ENCODE data around the gene SIRPB2. TPM values are rescaled to one million over a fixed set of nuclear protein-coding genes. Genes with fewer than 3 reads are reported as not detected.
A peak's percentile ranks its signal among the peaks of the same experiment; 100 is the strongest.

Gene SIRPB2
- total RNA-seq, 6 experiments from 2014 or later, result 0.55 to 5.6 (median 2.4) TPM

DNA sequence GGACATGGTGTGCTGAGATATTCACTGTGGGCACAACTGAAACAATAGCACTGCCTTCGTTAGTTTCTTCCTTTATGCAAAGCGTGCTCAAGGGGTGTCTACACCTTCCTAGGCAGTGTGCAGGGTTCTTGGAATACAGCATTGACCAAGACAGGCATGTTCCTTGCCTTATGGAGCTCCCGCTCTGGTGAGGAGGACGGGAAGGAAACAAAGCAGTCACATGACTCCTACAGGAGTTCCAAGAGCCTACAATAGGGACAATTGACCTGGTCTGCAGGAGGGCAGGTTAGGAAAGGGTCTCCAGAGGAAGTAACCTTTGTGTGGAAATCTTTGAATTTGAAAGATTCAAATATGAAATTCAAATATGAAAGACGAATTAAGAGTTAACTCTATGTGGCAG lies 25.8 kb upstream of the SIRPB2 start:
- no peak for TF ChIP-seq POLR2A (IDR thresholded peaks at IDR 0.05)
- no peak for TF ChIP-seq CTCF (IDR thresholded peaks at IDR 0.05)
- ATAC-seq (no peak), DNase-seq (no peak)
- Histone ChIP-seq H3K27ac (no peak overlapping the region), H3K9me3 (no peaks in the 10 kb centered on the region), H3K4me1 (no peaks in the 10 kb centered on the region), H3K36me3 (no peaks in the 10 kb centered on the region), H3K4me3 (no peak overlapping the region), H3K27me3 (no peaks in the 10 kb centered on the region)
- WGBS (ENCODE audit: insufficient coverage, low coverage, low lambda C conversion rate, missing lambda C conversion rate), result 33% methylated on average over 3 of the region's 5 CpGs
- intact Hi-C loops (cut with DNase I), result no loop called here

DNA sequence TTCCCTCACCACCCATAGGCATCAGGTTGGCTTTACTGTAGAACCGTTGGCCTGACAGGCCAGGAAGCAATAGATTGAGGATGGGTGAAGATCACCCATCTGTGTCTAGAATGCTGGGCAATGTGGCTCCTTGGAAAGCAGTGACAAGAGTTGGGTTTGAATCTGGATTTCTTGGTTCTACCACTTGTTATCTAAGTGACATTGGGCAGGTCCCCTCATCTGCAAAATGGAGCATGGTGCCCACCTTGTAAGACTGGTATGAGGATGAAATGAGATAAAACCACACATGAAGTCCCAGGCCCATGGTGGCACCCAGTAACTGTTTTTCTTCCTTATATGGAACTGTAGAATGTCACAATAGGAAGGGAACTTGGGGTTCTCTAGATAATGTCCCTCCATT lies 22.6 kb upstream of the SIRPB2 start:
- intact Hi-C loops (cut with DNase I), result no loop called here
- no peak overlapping the region for H3K27ac ChIP-seq
- no peaks in the 10 kb centered on the region for H3K27me3 ChIP-seq
- no peaks in the 10 kb centered on the region for H3K4me1 ChIP-seq
- H3K9me3 ChIP-seq, result no peaks in the 10 kb centered on the region
- DNase-seq (no peak), ATAC-seq (no peak)
- WGBS (ENCODE audit: insufficient coverage, low coverage, low lambda C conversion rate, missing lambda C conversion rate), result 40% methylated on average over 1 of the region's 1 CpG
- TF ChIP-seq CTCF (IDR thresholded peaks at IDR 0.05), result no peak
- no peak for TF ChIP-seq POLR2A (IDR thresholded peaks at IDR 0.05)
- no peaks in the 10 kb centered on the region for H3K36me3 ChIP-seq
- H3K4me3 ChIP-seq, result no peak overlapping the region

DNA sequence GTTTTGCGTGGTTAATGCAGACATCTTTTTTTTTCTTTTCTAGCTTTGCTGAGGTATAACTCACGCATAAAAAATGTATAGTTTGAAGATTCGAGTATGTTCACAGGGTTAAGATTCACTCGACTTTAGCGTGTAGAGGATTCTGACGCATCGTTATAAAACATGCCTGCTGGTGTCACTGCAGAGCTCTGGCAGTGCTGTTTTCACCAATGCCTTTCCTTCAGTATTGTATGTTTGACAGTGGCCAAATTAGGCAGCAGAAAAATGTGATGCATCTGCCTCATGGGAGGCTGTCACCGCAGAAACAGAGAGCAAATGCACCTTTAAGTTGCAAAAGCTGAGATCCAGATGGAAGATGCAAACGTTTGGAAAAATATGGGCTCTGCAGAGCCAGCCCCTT lies 18.0 kb upstream of the SIRPB2 start:
- Histone ChIP-seq H3K4me3 (no peak overlapping the region), H3K27me3 (no peaks in the 10 kb centered on the region), H3K9me3 (no peaks in the 10 kb centered on the region), H3K36me3 (no peaks in the 10 kb centered on the region), H3K4me1 (no peaks in the 10 kb centered on the region), H3K27ac (no peak overlapping the region)
- intact Hi-C loops (cut with DNase I), result no loop called here
- TF ChIP-seq CTCF (IDR thresholded peaks at IDR 0.05) (peak in 2 of 4 donors; percentile 20 to 25), POLR2A (IDR thresholded peaks at IDR 0.05) (no peak)
- DNase-seq (no peak), ATAC-seq (peak in 2 of 4 donors; percentile 21 to 40)
- WGBS (ENCODE audit: insufficient coverage, low coverage, low lambda C conversion rate, missing lambda C conversion rate), result 29% methylated on average over 9 of the region's 9 CpGs

- H3K27me3 ChIP-seq, result no peaks in the 10 kb centered on the region
- no peaks in the 10 kb centered on the region for H3K4me1 ChIP-seq
- no peak overlapping the region for H3K27ac ChIP-seq
- H3K36me3 ChIP-seq, result no peaks in the 10 kb centered on the region
- intact Hi-C loops (cut with DNase I), result no loop called here
- ATAC-seq, result no peak
- TF ChIP-seq POLR2A (IDR thresholded peaks at IDR 0.05), result no peak
- no peak for TF ChIP-seq CTCF (IDR thresholded peaks at IDR 0.05)
- no peak overlapping the region for H3K4me3 ChIP-seq
- no peaks in the 10 kb centered on the region for H3K9me3 ChIP-seq
- DNase-seq, result no peak
Measured at GRCh38 chr20:1508574-1508973, 17.4 kb upstream of the SIRPB2 start.

DNA sequence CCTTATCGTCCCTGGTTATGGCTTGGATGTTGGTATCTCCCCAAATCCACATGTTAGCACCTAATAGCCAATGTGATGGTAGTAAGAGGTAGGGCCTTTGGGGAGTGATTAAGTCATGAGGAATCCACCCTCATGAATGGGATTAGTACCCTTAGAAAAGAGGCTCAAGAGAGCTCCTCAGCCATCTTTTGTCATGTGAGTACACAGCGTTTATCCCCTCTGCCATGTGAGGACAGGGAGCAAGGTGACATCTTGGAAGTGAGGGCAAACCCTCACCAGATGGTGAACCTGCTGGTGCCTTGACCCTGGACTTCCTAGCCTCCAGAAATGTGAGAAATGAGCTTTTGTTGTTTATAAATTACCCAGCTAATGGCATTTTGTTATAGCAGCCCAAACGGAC lies 16.1 kb upstream of the SIRPB2 start:
- Histone ChIP-seq H3K27me3 (no peaks in the 10 kb centered on the region), H3K36me3 (no peaks in the 10 kb centered on the region), H3K9me3 (no peaks in the 10 kb centered on the region), H3K4me1 (no peaks in the 10 kb centered on the region), H3K27ac (no peak overlapping the region), H3K4me3 (no peak overlapping the region)
- TF ChIP-seq POLR2A (IDR thresholded peaks at IDR 0.05) (no peak), CTCF (IDR thresholded peaks at IDR 0.05) (no peak)
- intact Hi-C loops (cut with DNase I), result no loop called here
- DNase-seq (no peak), ATAC-seq (no peak)
- WGBS (ENCODE audit: insufficient coverage, low coverage, low lambda C conversion rate, missing lambda C conversion rate), result 51% methylated on average over 3 of the region's 3 CpGs
